ENCODE measurements around the gene TSC22D1.

The TSC22D1 gene

GRCh38 chr13:44401577-44401976, 174.6 kb downstream of the TSC22D1 start:
- Histone ChIP-seq H3K9me2 (replicated peaks; ENCODE audit: insufficient read depth, low read length) (no peaks in the 10 kb centered on the region), H2AFZ (ENCODE audit: low read depth, low read length, severe bottlenecking) (no peak overlapping the region), H3K9ac (ENCODE audit: low read length) (no peak overlapping the region), H3K4me2 (ENCODE audit: low read depth, low read length, poor library complexity, severe bottlenecking) (no peak overlapping the region), H3K79me2 (ENCODE audit: insufficient read depth, low read length) (no peaks in the 10 kb centered on the region), H3K36me3 (ENCODE audit: low read length) (no peaks in the 10 kb centered on the region), H3K4me3 (ENCODE audit: insufficient read depth, low read length, poor library complexity, severe bottlenecking) (no peak overlapping the region), H3F3A (ENCODE audit: insufficient read depth) (no peaks in the 10 kb centered on the region), H3K27me3 (ENCODE audit: low read length) (no peaks in the 10 kb centered on the region), H3K27ac (ENCODE audit: low read depth, low read length) (no peak overlapping the region), H4K20me1 (ENCODE audit: low read depth, low read length) (no peaks in the 10 kb centered on the region), H3K9me3 (ENCODE audit: insufficient read depth, low read length) (no peaks in the 10 kb centered on the region)
- no peak for TF ChIP-seq EZH2phosphoT487 (conservative IDR thresholded peaks at IDR 0.05; ENCODE audit: low read length)
- no peak for TF ChIP-seq CTCF (IDR thresholded peaks at IDR 0.05; ENCODE audit: insufficient read depth, low read length, poor library complexity, severe bottlenecking)

- no peak overlapping the region for H3K27ac ChIP-seq (ENCODE audit: low read depth, low read length)
- no peaks in the 10 kb centered on the region for H3K79me2 ChIP-seq (ENCODE audit: insufficient read depth, low read length)
- H3K9me3 ChIP-seq (ENCODE audit: insufficient read depth, low read length) = no peaks in the 10 kb centered on the region
- no peak overlapping the region for H3K4me3 ChIP-seq (ENCODE audit: insufficient read depth, low read length, poor library complexity, severe bottlenecking)
- no peak overlapping the region for H3K4me2 ChIP-seq (ENCODE audit: low read depth, low read length, poor library complexity, severe bottlenecking)
- H4K20me1 ChIP-seq (ENCODE audit: low read depth, low read length) = no peaks in the 10 kb centered on the region
- no peak overlapping the region for H3K9ac ChIP-seq (ENCODE audit: low read length)
- no peaks in the 10 kb centered on the region for H3F3A ChIP-seq (ENCODE audit: insufficient read depth)
- no peak overlapping the region for H2AFZ ChIP-seq (ENCODE audit: low read depth, low read length, severe bottlenecking)
- H3K36me3 ChIP-seq (ENCODE audit: low read length) = no peaks in the 10 kb centered on the region
- no peak for TF ChIP-seq CTCF (IDR thresholded peaks at IDR 0.05; ENCODE audit: insufficient read depth, low read length, poor library complexity, severe bottlenecking)
- no peak for TF ChIP-seq EZH2phosphoT487 (conservative IDR thresholded peaks at IDR 0.05; ENCODE audit: low read length)
- no peaks in the 10 kb centered on the region for H3K27me3 ChIP-seq (ENCODE audit: low read length)
- H3K9me2 ChIP-seq (replicated peaks; ENCODE audit: insufficient read depth, low read length) = no peaks in the 10 kb centered on the region
Measured at GRCh38 chr13:44400736-44401135, 175.4 kb downstream of the TSC22D1 start.

GRCh38 chr13:44399074-44399473, 177.1 kb downstream of the TSC22D1 start:
- Histone ChIP-seq H3K36me3 (ENCODE audit: low read length) (no peaks in the 10 kb centered on the region), H3K9ac (ENCODE audit: low read length) (no peak overlapping the region), H4K20me1 (ENCODE audit: low read depth, low read length) (no peaks in the 10 kb centered on the region), H3K4me3 (ENCODE audit: insufficient read depth, low read length, poor library complexity, severe bottlenecking) (no peak overlapping the region), H3K27me3 (ENCODE audit: low read length) (no peaks in the 10 kb centered on the region), H3K9me2 (replicated peaks; ENCODE audit: insufficient read depth, low read length) (no peaks in the 10 kb centered on the region), H2AFZ (ENCODE audit: low read depth, low read length, severe bottlenecking) (no peak overlapping the region), H3K79me2 (ENCODE audit: insufficient read depth, low read length) (no peaks in the 10 kb centered on the region), H3F3A (ENCODE audit: insufficient read depth) (no peaks in the 10 kb centered on the region), H3K4me2 (ENCODE audit: low read depth, low read length, poor library complexity, severe bottlenecking) (no peak overlapping the region), H3K27ac (ENCODE audit: low read depth, low read length) (no peak overlapping the region), H3K9me3 (ENCODE audit: insufficient read depth, low read length) (no peaks in the 10 kb centered on the region)
- TF ChIP-seq CTCF (IDR thresholded peaks at IDR 0.05; ENCODE audit: insufficient read depth, low read length, poor library complexity, severe bottlenecking) = no peak
- no peak for TF ChIP-seq EZH2phosphoT487 (conservative IDR thresholded peaks at IDR 0.05; ENCODE audit: low read length)

Data from SU-DHL-6 (cell line).